RWPE2 (cell line): ENCODE measurements around the gene SYVN1.
A peak's percentile ranks its signal among the peaks of the same experiment; 100 is the strongest.

Source experiments
- ATAC-seq: fragments of 200-7000 bp; cut with Tn5 transposase; 3 replicates; pipeline ENCODE4 v1.9.1; 2021; ENCODE audit warnings: low read depth
- DNase-seq: peaks from one replicate; pipeline ENCODE4 v3.0.0-alpha.2; 2020; ENCODE audit warnings: low spot score
- H3K27ac ChIP-seq: fragments of 450-650 bp; 2 replicates; pipeline ENCODE4 v1.5.1; 2017; ENCODE audit warnings: mild to moderate bottlenecking; ENCODE audit not compliant: poor library complexity, severe bottlenecking
- H3K27me3 ChIP-seq: fragments of 250-450 bp; sonication (Bioruptor Pico); 2 replicates; pipeline ENCODE4 v1.5.1; 2021; ENCODE audit warnings: mild to moderate bottlenecking, moderate library complexity; ENCODE audit not compliant: insufficient read depth, poor library complexity, severe bottlenecking
- H3K36me3 ChIP-seq: fragments of 250-450 bp; sonication (Bioruptor Pico); 2 replicates; pipeline ENCODE4 v1.5.1; 2020; ENCODE audit warnings: low read depth, mild to moderate bottlenecking, moderate library complexity
- H3K4me1 ChIP-seq: fragments of 250-450 bp; sonication (Bioruptor Pico); 2 replicates; pipeline ENCODE4 v1.5.1; 2021; ENCODE audit warnings: mild to moderate bottlenecking, moderate library complexity; ENCODE audit not compliant: insufficient read depth, poor library complexity, severe bottlenecking
- H3K4me3 ChIP-seq: fragments of 250-450 bp; sonication (Bioruptor Pico); 2 replicates; pipeline ENCODE4 v1.5.1; 2021; ENCODE audit warnings: mild to moderate bottlenecking, moderate library complexity; ENCODE audit not compliant: severe bottlenecking
- H3K9me3 ChIP-seq: fragments of 250-450 bp; sonication (Bioruptor Pico); 2 replicates; pipeline ENCODE4 v1.5.1; 2021; ENCODE audit warnings: mild to moderate bottlenecking, moderate library complexity; ENCODE audit not compliant: severe bottlenecking
- CTCF ChIP-seq: fragments of 450-650 bp; IDR thresholded peaks from one replicate; pipeline ENCODE4 v1.5.1; 2017; ENCODE audit warnings: mild to moderate bottlenecking, moderate library complexity; ENCODE audit not compliant: poor library complexity, severe bottlenecking

The SYVN1 gene

GRCh38 chr11:65111159-65111743 is 23.1 kb downstream of the SYVN1 start:
- Histone ChIP-seq H3K9me3 (no peaks in the 10 kb centered on the region), H3K4me1 (peaks cover 6% of the 10 kb centered on the region), H3K27me3 (no peaks in the 10 kb centered on the region), H3K4me3 (no peak overlapping the region), H3K27ac (peak overlapping the region; percentile 45), H3K36me3 (peaks cover 7% of the 10 kb centered on the region; the same call in 1 of the 2 replicates)
- ATAC-seq (no peak), DNase-seq (no peak)
- TF ChIP-seq CTCF: no peak

GRCh38 chr11:65110354-65110861 is 23.9 kb downstream of the SYVN1 start:
- DNase-seq (peak; percentile 71), ATAC-seq (peak; percentile 43)
- peak overlapping the region; percentile 45 for H3K27ac ChIP-seq
- no peak overlapping the region for H3K4me3 ChIP-seq
- no peaks in the 10 kb centered on the region for H3K9me3 ChIP-seq
- TF ChIP-seq CTCF: peak; percentile 93
- H3K27me3 ChIP-seq: no peaks in the 10 kb centered on the region
- peaks cover 5% of the 10 kb centered on the region for H3K4me1 ChIP-seq
- H3K36me3 ChIP-seq: no peaks in the 10 kb centered on the region

- DNase-seq (peak; percentile 62), ATAC-seq (no peak)
- H3K27me3 ChIP-seq: no peaks in the 10 kb centered on the region
- H3K4me3 ChIP-seq: no peak overlapping the region
- peaks cover 5% of the 10 kb centered on the region for H3K4me1 ChIP-seq
- no peak overlapping the region for H3K27ac ChIP-seq
- H3K36me3 ChIP-seq: 0 out of 2 replicates have a peak, but pooled peaks cover 3% of the 10 kb centered on the region
- H3K9me3 ChIP-seq: no peaks in the 10 kb centered on the region
- no peak for TF ChIP-seq CTCF
Observed at GRCh38 chr11:65109231-65110198, 24.8 kb downstream of the SYVN1 start.

DNA sequence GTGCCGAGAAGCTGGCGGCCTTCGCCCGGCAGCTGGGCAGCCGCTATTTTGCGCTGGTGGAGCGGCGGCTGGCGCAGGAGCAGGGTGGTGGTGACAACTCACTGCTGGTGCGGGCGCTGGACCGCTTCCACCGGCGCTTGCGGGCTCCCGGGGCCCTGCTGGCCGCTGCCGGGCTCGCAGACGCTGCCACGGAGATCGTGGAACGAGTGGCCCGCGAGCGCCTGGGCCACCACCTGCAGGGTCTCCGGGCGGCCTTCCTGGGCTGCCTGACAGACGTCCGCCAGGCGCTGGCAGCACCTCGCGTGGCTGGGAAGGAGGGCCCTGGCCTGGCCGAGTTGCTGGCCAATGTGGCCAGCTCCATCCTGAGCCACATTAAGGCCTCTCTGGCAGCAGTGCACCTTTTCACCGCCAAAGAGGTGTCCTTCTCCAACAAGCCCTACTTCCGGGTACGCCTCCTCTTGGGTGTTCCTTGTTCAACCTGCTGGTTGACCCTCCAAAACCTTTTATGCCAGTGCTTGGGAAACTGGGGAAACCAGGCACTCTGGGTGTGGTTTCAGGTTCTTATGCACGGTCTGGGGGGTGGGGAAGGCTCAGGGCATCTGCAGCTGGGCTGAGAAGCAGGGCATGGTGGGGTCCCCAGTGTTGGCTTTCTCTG is 25.7 kb downstream of the SYVN1 start:
- H3K27ac ChIP-seq: no peak overlapping the region
- DNase-seq (peak; percentile 48), ATAC-seq (no peak)
- H3K27me3 ChIP-seq: no peaks in the 10 kb centered on the region
- H3K4me3 ChIP-seq: no peak overlapping the region
- peaks cover 5% of the 10 kb centered on the region for H3K4me1 ChIP-seq
- TF ChIP-seq CTCF: no peak
- no peaks in the 10 kb centered on the region for H3K9me3 ChIP-seq
- 0 out of 2 replicates have a peak, but pooled peaks cover 3% of the 10 kb centered on the region for H3K36me3 ChIP-seq
